ENCODE measurements around the gene TPGS2.
A peak's percentile ranks its signal among the peaks of the same experiment; 100 is the strongest.

Gene TPGS2

DNA sequence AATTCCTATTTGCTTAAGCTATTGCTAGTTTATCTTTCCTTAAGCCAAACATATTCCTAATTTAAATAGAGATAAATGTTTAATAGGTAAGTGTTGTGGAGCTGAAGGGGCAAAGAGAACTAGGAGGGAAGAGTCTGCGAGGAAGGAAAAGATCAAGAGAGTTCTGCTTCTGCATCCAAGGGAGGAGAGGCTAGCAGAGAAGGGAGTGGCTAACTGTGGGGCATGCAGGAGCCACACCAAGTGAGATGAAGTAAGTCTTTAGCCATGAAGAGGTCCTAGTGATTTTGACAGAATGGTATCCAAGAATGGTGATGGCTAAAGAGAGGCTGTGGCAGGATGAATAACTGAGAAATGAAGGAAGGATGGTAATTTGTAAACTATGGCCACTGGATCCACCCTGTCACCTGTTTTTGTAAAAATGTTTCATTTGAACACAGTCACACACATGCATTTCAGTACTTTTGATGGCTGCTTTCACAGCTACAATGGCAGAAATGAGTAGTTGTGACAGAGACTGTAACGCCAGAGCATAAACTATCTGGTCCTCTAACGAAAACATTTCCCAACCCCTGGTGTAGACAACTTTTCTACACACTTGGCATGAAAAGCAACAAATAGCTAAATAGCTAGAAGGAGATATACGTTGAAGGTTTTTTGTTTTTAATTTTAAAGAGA lies 15.6 kb downstream of the TPGS2 start:
- H3K9me3 Mint-ChIP-seq = no peaks in the 10 kb centered on the region
- no peaks in the 10 kb centered on the region for H3K27me3 Mint-ChIP-seq
- peaks cover 18 to 37% of the 10 kb centered on the region in 2 donors for H3K36me3 Mint-ChIP-seq
- ATAC-seq (replicated peaks) (no peak), DNase-seq (no peak)
- no peak overlapping the region for H3K27ac Mint-ChIP-seq
- H3K4me1 Mint-ChIP-seq = no peaks in the 10 kb centered on the region
- H3K4me3 Mint-ChIP-seq = no peak overlapping the region

DNA sequence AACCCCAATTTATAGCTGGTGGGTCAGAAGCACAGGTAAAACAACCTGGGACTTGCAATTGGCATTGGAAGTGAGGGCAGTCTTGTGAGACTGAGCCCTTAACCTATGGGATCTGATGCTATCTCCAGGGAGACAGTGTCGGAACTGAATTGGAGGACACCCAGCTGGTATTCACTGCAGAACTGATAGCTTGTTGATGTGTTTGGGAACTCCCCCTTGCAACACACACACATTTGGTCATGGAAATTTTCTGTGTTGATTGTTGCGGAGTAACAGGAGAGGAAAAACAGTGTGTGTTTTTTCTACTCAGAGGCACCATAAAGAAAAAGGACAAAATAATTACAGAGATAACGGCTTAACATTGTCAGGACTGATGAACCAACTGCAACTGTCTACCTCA lies 16.1 kb downstream of the TPGS2 start:
- peaks cover 19 to 37% of the 10 kb centered on the region in 2 donors for H3K36me3 Mint-ChIP-seq
- ATAC-seq (replicated peaks) = no peak
- H3K4me3 Mint-ChIP-seq = no peak overlapping the region
- H3K27ac Mint-ChIP-seq = no peak overlapping the region
- DNase-seq = no peak
- H3K27me3 Mint-ChIP-seq = no peaks in the 10 kb centered on the region
- H3K9me3 Mint-ChIP-seq = no peaks in the 10 kb centered on the region
- H3K4me1 Mint-ChIP-seq = no peaks in the 10 kb centered on the region

DNA sequence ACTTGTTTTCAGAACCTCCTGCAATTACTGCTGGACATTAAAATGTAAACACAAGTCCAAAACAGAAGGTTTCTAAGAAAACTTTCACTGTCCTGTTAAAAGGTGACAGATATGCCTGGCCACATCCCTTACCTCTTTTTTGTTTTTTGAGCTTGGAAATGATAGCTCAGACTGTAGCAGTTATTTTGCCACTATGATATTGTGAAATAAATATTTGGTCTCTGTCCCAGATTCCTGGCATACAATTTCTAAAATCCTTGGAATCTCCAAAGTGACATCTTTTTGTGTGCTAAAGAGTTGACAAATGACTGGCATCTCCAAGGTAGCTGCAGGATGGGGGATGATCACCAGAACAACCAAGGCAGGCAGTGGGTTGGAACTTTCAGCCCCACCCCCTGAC lies 16.8 kb downstream of the TPGS2 start:
- Mint-ChIP-seq H3K36me3 (peaks cover 21 to 41% of the 10 kb centered on the region in 2 donors), H3K27me3 (no peaks in the 10 kb centered on the region), H3K27ac (no peak overlapping the region), H3K4me1 (no peaks in the 10 kb centered on the region), H3K9me3 (no peaks in the 10 kb centered on the region), H3K4me3 (no peak overlapping the region)
- ATAC-seq (replicated peaks) = no peak
- no peak for DNase-seq

DNA sequence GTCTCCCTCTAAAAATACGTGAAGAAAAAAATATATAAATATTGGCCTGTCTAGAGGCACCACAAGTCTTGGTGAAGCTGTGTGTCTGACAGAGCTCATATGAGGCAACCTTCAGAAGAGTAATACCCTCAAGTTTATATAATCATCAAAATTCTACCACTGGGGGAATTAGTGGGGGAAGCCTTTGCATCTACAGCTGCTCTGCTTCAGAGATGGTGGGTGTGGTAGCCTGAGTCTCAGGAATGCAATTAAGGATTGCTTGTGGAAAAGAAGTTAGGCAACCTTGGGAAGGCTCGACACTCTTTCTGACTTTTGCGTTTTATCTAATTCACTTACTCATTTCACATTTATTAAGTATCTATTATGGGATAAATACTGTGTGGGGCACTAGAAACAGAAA lies 17.4 kb downstream of the TPGS2 start:
- no peaks in the 10 kb centered on the region for H3K27me3 Mint-ChIP-seq
- H3K9me3 Mint-ChIP-seq = no peaks in the 10 kb centered on the region
- DNase-seq = no peak
- H3K27ac Mint-ChIP-seq = no peak overlapping the region
- no peak for ATAC-seq (replicated peaks)
- no peaks in the 10 kb centered on the region for H3K4me1 Mint-ChIP-seq
- peaks cover 24 to 43% of the 10 kb centered on the region in 2 donors for H3K36me3 Mint-ChIP-seq
- H3K4me3 Mint-ChIP-seq = no peak overlapping the region

DNA sequence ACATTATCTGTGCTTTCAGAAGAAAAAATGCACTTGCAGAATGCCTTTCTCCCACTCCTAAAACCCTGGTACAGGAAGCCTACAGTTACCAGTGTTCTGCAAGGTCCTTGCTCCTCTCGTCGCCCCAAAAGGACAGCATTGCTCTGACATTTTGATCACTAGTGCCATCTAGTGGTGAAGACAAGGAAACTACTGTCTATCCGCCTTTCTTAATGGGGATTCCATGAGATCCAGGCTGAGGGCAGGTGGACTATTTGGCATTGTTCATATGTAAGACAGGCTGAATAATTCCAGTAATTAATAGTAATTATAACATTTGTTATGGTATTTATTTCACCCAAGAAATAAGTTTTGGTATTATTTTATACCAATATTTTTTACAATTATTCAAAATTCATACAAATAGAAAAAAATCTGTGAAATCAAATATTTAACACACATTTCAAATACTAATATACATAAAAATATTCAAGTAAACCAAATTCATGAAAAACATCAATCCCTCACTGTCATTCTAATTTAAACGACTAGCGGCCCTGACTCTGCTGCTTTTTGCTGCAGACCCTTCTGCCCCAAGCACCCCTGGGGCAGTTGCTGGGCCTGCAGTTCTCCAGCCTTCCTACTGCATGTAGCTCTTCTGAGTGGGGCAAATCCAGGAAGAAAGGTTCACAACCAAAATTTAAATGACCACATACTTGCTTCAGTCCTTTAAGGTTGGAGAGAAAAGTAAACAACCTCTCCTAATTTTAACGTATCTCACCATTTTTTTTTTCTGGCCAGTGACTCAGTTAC lies 19.0 kb downstream of the TPGS2 start:
- no peak overlapping the region for H3K27ac Mint-ChIP-seq

DNA sequence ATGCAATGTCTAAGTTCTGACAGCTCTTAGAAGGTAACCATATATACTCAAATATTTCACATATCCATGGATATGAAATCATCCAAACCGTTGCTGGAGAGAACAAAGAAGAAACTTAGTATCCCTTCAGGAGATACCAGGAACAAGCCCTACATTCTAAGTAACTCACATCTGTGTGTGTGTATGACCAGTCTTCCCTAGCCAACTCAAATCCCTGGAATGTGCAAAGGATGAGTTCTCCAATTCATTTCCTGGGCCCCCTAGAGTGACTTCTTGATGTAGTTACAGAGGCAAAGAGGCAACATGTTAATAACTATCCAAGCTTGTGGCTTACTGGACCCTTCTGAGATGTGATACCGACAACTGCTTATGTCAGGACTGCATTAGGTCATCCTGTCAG lies 20.1 kb downstream of the TPGS2 start:
- H3K36me3 Mint-ChIP-seq = peaks cover 39 to 55% of the 10 kb centered on the region in 2 donors
- H3K27ac Mint-ChIP-seq = no peak overlapping the region
- H3K27me3 Mint-ChIP-seq = no peaks in the 10 kb centered on the region
- ATAC-seq (replicated peaks) (no peak), DNase-seq (no peak)
- H3K9me3 Mint-ChIP-seq = no peaks in the 10 kb centered on the region
- H3K4me3 Mint-ChIP-seq = no peak overlapping the region
- H3K4me1 Mint-ChIP-seq = no peaks in the 10 kb centered on the region

More for the DNA sequence above, 19.0 kb downstream of the TPGS2 start:
- Mint-ChIP-seq H3K4me1 (no peaks in the 10 kb centered on the region), H3K36me3 (peaks cover 33 to 50% of the 10 kb centered on the region in 2 donors), H3K9me3 (no peaks in the 10 kb centered on the region), H3K4me3 (no peak overlapping the region), H3K27me3 (no peaks in the 10 kb centered on the region)
- peak; percentile 19 for DNase-seq
- ATAC-seq (replicated peaks) = peak; percentile 89 to 96

DNA sequence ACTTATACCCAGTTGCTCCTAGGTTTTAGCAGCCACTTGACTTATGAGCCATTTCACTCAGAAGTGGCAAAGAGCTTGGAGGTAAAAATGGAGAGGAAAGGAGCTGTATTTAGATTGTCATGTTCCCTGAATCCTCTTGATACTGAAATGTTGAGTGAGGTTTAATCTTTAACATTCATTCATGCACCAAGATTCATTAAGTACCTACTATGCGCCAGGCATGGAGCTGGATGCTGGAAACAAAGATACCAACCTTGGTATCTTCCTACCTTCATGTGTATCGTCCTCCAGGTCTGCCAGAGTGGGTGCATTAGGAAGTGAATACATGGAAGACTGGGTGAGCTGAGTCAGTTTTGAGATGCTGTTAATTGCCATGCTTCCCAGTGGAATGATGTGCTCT lies 23.7 kb downstream of the TPGS2 start:
- no peak for ATAC-seq (replicated peaks)
- Mint-ChIP-seq H3K27ac (no peak overlapping the region), H3K9me3 (peaks cover 0 to 5% of the 10 kb centered on the region in 2 donors), H3K27me3 (no peaks in the 10 kb centered on the region), H3K4me1 (no peaks in the 10 kb centered on the region), H3K36me3 (peaks cover 54 to 64% of the 10 kb centered on the region in 2 donors), H3K4me3 (no peak overlapping the region)
- no peak for DNase-seq

DNA sequence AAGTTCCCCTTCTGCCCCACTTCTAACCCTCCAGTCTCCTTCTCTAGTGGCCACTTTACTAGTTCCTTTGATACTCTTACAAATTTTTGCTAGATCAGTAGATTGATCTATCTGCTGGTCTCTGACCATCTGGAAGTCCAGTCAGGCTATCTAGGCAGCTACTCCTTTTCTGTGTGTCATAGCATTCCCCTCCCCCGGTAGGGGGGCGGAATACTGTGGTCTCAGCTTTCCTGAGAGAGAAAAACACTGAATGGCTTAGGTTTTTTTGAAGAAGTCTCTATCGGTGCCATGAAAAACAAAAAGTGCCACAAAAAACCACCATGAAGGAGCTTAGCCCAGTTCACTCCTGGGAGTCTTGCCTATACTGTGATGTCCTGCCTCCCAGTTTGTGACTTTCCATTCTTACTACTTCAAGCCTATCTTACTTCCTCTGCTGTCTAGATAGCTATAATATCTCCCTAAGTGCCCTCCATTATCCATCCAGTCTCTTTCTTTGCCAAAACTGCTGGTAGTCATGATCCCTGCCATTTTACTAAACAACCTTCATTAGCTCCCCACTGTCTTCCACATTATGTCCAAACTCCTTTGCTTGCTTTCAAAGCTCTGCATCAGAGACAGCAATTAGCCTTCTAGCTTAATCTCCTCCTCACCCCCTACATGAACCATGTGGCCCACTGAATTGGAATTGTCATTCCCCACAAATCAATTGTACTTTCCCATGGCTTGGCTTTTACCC lies 29.9 kb downstream of the TPGS2 start:
- H3K27ac Mint-ChIP-seq = no peak overlapping the region
- DNase-seq (no peak), ATAC-seq (replicated peaks) (no peak)
- peaks cover 0 to 5% of the 10 kb centered on the region in 2 donors for H3K9me3 Mint-ChIP-seq
- no peaks in the 10 kb centered on the region for H3K4me1 Mint-ChIP-seq
- H3K4me3 Mint-ChIP-seq = no peak overlapping the region
- no peaks in the 10 kb centered on the region for H3K27me3 Mint-ChIP-seq
- peaks cover 61 to 77% of the 10 kb centered on the region in 2 donors for H3K36me3 Mint-ChIP-seq

DNA sequence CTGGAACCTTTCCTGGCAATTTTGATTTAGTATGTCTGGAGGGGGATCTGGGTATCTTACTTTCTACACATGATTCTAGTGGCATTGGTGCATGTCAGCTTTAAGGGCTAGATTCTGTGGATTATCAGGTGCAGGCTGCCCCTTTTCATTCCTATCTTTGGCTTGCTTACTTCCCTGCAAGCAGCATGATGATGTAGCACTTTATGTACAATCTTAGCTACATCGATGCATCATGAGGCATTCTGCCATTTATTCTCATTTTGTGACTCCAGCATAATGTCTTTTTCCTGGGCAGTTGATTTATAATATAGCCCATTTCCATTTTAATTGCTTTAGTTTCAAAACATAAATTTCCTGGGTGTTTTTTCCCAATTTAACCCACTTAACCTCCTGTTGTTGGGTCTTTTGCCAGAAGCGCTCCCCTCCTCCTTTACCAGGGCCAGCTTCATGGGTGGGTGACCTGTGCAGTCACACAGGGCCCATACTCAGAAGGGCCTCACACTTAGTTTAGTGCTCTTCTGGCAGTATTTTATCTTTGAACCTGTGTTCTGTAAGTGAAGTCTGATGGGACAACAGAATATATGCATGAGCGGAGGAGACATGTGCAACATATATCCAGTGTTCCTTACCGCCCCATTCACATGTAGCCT lies 36.0 kb downstream of the TPGS2 start:
- peaks cover 50 to 74% of the 10 kb centered on the region in 2 donors for H3K36me3 Mint-ChIP-seq
- no peaks in the 10 kb centered on the region for H3K27me3 Mint-ChIP-seq
- DNase-seq (no peak), ATAC-seq (replicated peaks) (no peak)
- no peak overlapping the region for H3K27ac Mint-ChIP-seq
- no peaks in the 10 kb centered on the region for H3K4me1 Mint-ChIP-seq
- H3K4me3 Mint-ChIP-seq = no peak overlapping the region
- H3K9me3 Mint-ChIP-seq = peaks cover 7 to 9% of the 10 kb centered on the region in 2 donors

DNA sequence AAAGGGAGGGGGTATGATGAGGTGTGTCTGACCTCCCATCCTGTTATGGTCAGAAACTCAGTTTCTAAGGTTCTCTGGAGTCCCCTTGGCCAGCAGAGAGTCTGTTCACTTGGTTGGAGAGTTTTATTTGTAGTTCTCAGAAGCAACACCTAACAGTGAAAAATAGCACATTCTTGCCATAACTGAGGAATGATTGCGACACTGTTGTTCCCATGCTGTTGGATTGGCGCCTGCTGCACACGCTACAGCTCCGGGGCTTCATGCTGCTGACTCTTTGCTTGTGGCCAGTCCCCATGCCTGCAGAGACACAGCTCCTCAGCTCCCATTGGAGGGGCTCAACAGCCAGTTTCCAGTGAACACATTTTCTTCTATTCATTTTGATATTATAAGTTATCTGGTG lies 42.1 kb downstream of the TPGS2 start:
- Mint-ChIP-seq H3K36me3 (peaks cover 23 to 34% of the 10 kb centered on the region in 2 donors), H3K4me3 (no peak overlapping the region), H3K9me3 (peaks cover 7 to 9% of the 10 kb centered on the region in 2 donors), H3K27ac (no peak overlapping the region), H3K4me1 (no peaks in the 10 kb centered on the region), H3K27me3 (no peaks in the 10 kb centered on the region)
- ATAC-seq (replicated peaks) = no peak
- no peak for DNase-seq

DNA sequence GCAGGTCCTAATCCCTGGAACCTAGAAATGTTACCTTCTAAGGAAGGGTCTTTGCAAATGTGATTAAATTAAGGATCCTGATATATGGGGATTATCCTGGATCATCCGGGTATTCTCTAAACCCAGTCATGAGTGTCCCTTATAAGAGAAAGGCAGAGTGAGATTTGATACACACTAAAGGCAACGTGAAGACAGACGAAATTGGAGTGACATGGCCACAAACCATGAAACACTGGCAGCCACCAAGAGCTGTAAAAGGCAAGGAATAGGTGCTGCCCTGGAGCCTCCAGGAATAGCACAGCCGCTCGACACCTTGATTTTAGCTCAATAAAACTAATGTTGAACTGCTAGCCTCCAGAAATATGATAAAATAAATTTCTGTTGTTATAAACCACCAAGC lies 45.0 kb downstream of the TPGS2 start:
- no peaks in the 10 kb centered on the region for H3K4me1 Mint-ChIP-seq
- no peak overlapping the region for H3K4me3 Mint-ChIP-seq
- peaks cover 6 to 26% of the 10 kb centered on the region in 2 donors for H3K36me3 Mint-ChIP-seq
- DNase-seq (no peak), ATAC-seq (replicated peaks) (no peak)
- H3K27me3 Mint-ChIP-seq = no peaks in the 10 kb centered on the region
- no peak overlapping the region for H3K27ac Mint-ChIP-seq
- H3K9me3 Mint-ChIP-seq = no peaks in the 10 kb centered on the region

DNA sequence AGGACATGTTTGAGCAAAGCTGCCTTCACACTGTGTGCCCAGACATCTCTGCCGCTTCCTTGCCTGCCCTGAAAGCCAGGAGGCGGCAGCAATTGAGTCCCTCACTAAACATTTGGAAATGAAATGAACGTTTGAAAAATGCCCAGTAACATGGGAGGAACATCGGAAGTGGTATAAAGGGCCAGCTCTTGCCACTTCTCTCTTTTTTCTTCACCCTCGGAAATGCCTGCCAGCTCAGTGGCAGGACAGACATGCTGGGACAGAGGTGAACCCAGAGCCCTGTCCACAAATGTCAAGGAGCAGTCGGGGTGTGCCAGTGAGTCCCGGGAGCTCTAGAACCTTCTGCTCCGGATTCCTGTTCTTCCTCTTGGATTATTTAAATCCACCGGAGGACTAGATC lies 46.1 kb downstream of the TPGS2 start:
- no peak for ATAC-seq (replicated peaks)
- Mint-ChIP-seq H3K36me3 (peaks cover 8 to 26% of the 10 kb centered on the region in 2 donors), H3K27me3 (no peaks in the 10 kb centered on the region), H3K9me3 (no peaks in the 10 kb centered on the region), H3K4me3 (no peak overlapping the region), H3K27ac (no peak overlapping the region), H3K4me1 (no peaks in the 10 kb centered on the region)
- no peak for DNase-seq

DNA sequence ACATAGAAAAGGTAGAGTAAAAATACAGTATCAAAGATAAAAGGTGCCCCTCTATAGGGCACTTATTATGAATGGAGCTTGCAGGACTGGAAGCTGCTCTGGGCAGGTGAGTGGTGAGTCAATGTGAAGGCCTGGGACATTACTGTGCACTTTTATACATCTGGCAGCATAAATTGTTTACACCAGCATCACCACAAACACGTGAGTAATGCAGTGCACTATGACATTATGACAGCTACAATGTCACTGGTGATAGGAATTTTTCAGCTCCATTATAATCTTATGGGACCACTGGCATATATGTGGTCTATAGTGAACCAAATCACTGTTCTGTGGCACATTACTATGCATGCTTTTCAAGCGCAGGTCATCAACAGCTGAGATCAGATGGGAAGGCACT lies 48.1 kb downstream of the TPGS2 start:
- H3K27me3 Mint-ChIP-seq = no peaks in the 10 kb centered on the region
- ATAC-seq (replicated peaks) (no peak), DNase-seq (no peak)
- no peaks in the 10 kb centered on the region for H3K9me3 Mint-ChIP-seq
- no peak overlapping the region for H3K4me3 Mint-ChIP-seq
- H3K36me3 Mint-ChIP-seq = peaks cover 5 to 17% of the 10 kb centered on the region in 2 donors
- H3K4me1 Mint-ChIP-seq = no peaks in the 10 kb centered on the region
- no peak overlapping the region for H3K27ac Mint-ChIP-seq

DNA sequence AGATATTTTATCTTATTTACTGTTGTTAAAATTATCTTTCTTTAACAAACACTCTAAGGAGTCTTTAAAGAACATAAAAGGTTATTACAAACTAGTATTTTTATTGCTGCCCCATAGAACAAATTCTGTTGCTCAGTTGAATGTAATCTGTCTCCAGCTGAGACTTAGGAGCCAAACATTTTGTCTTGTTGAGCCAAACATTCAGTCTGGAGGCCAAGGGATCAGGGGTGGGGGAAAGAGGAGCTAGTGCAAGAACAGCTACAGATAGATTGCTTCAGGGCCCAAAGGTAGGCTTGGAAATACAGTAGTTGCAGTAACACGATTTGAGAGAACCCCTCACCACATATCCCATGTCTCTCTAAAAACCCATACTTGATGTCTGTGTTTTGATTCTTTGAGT lies 51.2 kb downstream of the TPGS2 start:
- ATAC-seq (replicated peaks) = no peak

More for the DNA sequence above, 51.2 kb downstream of the TPGS2 start:
- Mint-ChIP-seq H3K27me3 (no peaks in the 10 kb centered on the region), H3K9me3 (no peaks in the 10 kb centered on the region), H3K4me3 (no peak overlapping the region), H3K36me3 (peaks cover 3 to 14% of the 10 kb centered on the region in 2 donors), H3K4me1 (no peaks in the 10 kb centered on the region), H3K27ac (no peak overlapping the region)
- no peak for DNase-seq

Data from stimulated activated naive B cell treated with anti-CD40 and anti-IgM and Interleukin-4, amounts not matched to agents 10 μg/mL and 1 μg/mL and 100 μg/mL, for 72 hours (primary cell).